ENCODE results near the gene PJVK.
A peak's percentile ranks its signal among the peaks of the same experiment; 100 is the strongest.
"Not testable (repeated sequence)": the region's sequence is repeated elsewhere in the genome, so short reads cannot be mapped to it uniquely, and the experiment has no call there.

The PJVK gene

GRCh38 chr2:178441426-178441825 lies 9.8 kb upstream of the PJVK start:
- no peak for DNase-seq

DNA sequence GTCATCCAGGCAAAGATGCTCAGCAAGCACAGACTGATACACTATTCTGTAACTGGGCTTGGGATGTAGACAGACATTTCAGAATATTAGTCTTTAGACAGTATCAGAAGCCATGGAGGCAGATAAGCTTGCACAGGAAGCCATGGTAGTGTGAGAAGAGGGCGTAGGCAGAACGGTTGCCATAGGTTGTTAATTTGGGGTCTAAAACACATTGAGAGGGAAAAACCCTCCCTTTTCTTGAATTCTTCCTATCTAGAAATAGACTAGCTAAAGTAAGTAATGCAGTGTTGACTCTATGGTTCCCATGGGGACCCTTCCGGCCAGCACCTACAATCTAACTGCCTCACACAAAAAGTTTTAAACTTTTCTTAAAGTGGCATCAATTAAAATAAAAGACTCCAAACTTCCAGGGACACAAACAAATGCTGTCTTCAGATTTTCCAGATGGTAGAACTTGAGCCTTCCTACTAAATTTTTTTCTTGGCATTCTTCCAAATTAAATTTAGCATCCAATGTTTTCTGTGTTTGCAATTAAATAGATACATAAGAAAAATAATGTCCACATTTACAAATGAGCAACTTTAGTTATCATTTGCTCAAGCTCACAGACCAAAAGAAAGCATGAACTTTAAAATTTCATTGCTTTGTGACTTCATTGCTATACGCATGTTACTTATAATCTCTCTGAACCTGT lies 2.1 kb upstream of the PJVK start:
- no peak for DNase-seq

GRCh38 chr2:178449700-178450523 lies 1.3 kb upstream of the PJVK start:
- no peak for DNase-seq

DNA sequence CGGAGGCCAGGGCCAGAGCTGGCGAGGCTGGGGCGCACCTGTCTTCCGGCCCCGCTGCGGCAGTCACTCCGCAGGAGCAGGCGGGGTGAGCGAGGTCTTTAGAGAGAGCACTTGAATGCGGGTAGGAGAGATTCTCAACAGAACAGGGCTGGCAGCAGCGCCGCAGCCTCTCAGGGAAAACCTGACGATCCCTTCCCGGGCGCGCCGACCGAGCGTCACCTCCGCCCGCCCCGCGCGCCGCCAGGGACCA lies 729 bp upstream of the PJVK start:
- no peak for DNase-seq

GRCh38 chr2:178452334-178452733 lies 1.2 kb downstream of the PJVK start:
- DNase-seq = no peak

- DNase-seq = no peak
Observed at GRCh38 chr2:178452870-178453269, 1.7 kb downstream of the PJVK start.

DNA sequence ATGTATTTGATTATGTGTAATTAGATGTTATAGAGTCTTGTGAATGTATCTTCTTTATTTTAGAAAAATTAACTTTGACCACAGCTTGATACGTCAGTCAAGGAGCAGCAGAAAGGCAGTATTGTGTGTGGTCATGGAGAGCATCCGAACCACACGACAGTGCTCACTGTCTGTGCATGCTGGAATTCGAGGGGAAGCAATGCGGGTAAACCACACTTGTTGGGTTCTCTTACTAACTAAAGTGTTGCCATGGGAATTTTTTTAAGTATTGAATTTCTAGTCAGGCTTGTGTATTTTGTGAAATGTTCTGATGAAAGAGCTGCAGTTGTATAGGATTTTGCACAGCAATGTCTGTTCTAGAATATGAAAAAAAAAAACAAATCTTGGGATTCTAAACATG lies 4.8 kb downstream of the PJVK start:
- DNase-seq = no peak

- DNase-seq = no peak
Observed at GRCh38 chr2:178457390-178457886, 6.3 kb downstream of the PJVK start.

- no peak for DNase-seq
Observed at GRCh38 chr2:178469219-178469849, 18.2 kb downstream of the PJVK start.

- DNase-seq = not testable (repeated sequence)
Observed at GRCh38 chr2:178471313-178471712, 20.1 kb downstream of the PJVK start.

- DNase-seq = no peak
Observed at GRCh38 chr2:178473373-178473772, 22.2 kb downstream of the PJVK start.

DNA sequence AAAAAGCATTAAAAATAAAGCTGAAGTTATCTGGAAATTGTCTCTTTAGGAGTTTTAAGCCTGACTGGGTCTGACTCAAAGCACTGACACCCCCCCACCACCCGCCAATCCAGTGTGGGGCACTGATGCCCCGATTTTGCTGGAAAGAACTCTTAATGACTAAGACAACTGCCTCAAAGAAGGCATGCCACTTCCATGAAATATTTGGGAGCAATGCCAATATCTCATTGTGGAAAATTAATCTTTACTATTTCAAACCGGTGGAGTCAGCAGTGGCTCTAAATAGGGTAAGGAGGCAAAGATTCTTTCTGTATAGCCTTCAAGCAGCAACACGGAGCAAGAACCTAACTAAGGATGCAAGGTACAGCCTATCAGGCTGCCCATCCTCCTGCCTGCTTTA lies 22.8 kb downstream of the PJVK start:
- no peak for DNase-seq

DNA sequence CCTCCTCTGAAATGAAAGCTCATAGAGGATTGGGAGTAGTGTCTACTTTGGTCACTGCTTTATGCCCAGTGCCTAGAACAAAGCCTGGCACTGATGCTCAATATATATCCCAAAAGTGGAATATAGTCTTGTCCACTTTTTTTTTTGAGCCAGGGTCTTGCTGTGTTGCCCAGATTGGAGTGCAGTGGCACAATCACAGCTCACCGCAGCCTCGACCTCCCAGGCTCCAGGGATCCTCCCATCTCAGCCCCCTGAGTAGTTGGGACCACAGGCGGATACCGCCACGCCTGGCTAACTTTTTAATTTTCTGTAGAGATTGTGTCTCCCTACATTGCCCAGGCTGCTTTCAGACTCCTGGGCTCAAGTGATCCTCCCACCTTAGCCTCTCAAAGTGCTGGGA lies 23.4 kb downstream of the PJVK start:
- no peak for DNase-seq

DNA sequence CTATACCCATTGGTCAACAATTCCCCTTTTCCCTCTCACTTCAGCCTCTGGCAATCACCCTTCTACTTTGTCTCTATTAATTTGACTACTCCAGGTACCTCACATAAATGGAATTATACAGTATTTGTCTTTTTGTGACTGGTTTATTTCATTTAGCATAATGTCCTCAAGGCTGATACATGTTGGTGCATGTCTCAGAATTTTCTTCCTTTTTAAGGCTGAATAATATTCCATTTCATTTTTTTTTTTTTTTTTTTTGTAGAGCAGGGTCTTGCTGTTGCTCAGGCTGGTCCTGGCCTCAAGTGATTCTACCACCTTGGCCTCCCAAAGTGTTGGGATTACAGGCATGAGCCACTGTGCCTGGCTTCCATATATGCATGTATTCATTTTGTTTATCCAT lies 25.3 kb downstream of the PJVK start:
- DNase-seq = no peak

- DNase-seq = no peak
Observed at GRCh38 chr2:178477443-178478129, 26.4 kb downstream of the PJVK start.

DNA sequence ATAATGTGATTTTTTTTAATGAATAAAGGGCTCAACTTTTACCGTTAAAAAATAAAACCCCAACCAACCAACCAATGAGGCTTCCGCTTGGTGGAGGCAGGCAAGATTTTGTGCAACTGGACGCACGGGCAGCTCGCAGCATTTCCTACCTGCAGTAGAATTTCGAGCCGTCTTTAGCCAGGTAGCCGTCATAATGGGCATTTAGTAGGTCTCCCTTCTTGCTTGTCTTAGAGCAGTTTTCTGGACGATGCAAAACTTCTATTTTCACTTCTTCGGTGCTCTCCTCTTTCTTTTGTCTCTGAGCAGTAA lies 26.9 kb downstream of the PJVK start:
- DNase-seq = peak in 1 of 2 donors; percentile 10

DNA sequence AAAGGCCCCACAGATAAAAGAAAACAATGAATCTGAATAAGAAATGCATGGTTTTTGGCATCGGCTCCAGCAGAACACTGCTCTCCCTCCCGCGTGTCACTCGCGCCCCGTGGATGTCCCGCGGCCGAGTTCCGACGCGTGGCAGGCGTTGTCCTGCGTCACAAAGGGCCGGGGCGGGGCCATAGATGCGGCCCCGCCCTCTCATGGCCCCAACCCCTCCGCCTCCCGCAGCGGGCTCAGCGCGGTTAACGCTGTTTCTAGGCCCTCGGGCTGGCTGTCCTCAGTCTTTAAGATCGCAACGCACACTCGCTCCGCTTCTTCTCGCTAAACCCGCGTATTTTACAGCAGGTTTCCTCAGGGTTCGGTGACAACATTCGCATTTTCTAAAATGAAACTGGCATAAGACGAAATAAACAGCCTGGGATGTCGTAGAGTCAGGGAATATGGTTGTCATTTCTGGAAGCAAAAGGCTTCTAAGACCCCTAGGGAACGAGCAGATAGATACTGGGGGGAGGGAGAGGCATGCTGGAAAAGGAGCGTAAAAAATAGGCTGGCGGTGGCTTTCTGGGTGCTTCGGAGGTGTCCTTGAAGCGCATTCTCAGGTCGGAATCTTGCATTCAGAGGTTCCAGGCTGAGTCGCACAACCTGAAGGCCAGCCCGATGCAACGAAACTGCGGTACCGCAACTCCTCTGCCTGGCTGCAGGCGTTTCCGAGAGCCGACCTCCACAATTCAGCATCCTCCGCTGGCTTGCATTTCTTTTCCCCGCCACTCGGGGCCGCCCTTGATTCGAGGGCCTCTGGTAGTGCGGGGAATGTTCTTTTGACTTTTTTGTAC lies 27.5 kb downstream of the PJVK start, which contains the start of gene FKBP7:
FKBP7 (minus strand) TSS at position 162 of the 836 bp plus-strand sequence; CDS start at position 61, 101 bp downstream.
- DNase-seq = peak; percentile 82 to 85

DNA sequence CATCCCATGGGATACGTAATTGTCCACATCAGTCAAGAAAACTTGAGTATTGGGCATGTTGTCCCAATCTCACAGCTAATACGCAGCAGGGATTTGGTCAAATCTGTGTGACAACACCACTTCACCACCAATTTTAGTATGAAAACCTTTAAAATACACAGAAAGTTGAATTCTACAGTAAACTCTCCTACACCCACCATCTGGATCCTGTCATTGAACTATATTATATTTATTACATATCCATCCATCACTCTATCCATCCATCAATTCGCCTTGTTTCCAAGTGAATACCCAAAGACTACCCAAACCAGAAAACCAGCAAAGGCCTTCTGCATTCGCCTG lies 28.1 kb downstream of the PJVK start:
- no peak for DNase-seq

DNA sequence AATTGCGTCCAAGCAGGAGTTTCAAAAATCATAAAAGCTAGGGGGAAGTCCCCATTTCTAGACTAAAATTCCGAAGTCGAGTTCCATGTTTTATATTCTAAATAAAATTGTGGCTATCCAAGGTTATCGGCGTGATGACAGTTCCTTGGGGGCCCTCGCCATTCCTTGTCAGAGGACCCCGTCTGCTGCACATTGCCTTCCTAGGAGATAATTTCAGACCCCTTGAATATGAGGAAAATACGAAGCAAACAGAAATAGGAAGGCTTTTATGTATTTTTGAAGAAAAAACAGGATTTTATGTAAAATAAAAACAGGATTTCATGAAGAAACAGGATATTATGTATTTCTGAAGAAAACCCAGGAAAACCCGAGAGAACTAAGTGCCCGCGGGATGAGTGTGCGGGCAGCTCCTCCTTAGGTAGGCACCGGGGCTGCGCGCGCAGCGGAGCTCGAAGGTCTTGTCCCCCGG lies 28.6 kb downstream of the PJVK start:
- no peak for DNase-seq

- DNase-seq = peak; percentile 67 to 68
Observed at GRCh38 chr2:178480227-178481181, 29.3 kb downstream of the PJVK start, which contains the start of gene PLEKHA3. TSS of gene PLEKHA3 (plus strand) at chr2:178480457. CDS start at chr2:178480870, 413 bp downstream.

DNA sequence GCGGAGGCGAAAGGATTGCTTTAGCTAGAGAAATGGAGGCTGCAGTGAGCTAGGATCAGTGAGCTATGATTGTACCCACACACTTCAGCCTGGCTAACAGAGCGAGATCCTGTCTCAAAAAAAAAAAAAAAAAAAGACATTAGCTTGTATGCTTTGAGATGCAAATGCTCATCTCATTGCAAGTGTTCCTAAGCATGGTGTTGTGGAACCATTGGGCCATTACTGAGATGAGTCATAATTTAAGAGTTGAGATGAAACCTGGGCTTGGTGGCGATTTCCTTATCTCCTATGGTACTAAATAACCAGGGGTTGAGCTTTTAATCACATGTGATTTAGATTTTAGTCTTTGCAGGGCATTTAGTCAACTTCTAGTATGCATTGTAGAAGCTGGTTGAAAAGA lies 31.3 kb downstream of the PJVK start:
- DNase-seq = no peak
